ENCODE results near the gene NSD1.

NSD1 gene

GRCh38 chr5:177295924-177296323 is 162.4 kb downstream of the NSD1 start:
- no peak for DNase-seq (ENCODE audit: low read depth, low spot score)

GRCh38 chr5:177296581-177296980 is 163.0 kb downstream of the NSD1 start:
- no peak overlapping the region for H3K4me3 ChIP-seq (ENCODE audit: low read depth, low read length)
- TF ChIP-seq CTCF (IDR thresholded peaks at IDR 0.05; ENCODE audit: low read depth, low read length) = no peak
- no peak for DNase-seq (ENCODE audit: low read depth, low spot score)
- in situ Hi-C loops (cut with HindIII; ENCODE audit: low sequenced_read_pairs) = no loop called here

More at GRCh38 chr5:177295924-177296323, 162.4 kb downstream of the NSD1 start:
- TF ChIP-seq CTCF (IDR thresholded peaks at IDR 0.05; ENCODE audit: low read depth, low read length) = no peak
- in situ Hi-C loops (cut with HindIII; ENCODE audit: low sequenced_read_pairs) = no loop called here
- H3K4me3 ChIP-seq (ENCODE audit: low read depth, low read length) = no peak overlapping the region

- H3K4me3 ChIP-seq (ENCODE audit: low read depth, low read length) = no peak overlapping the region
- in situ Hi-C loops (cut with HindIII; ENCODE audit: low sequenced_read_pairs) = no loop called here
- DNase-seq (ENCODE audit: low read depth, low spot score) = no peak
- TF ChIP-seq CTCF (IDR thresholded peaks at IDR 0.05; ENCODE audit: low read depth, low read length) = no peak
Observed at GRCh38 chr5:177297922-177298321, 164.3 kb downstream of the NSD1 start.

GRCh38 chr5:177299697-177300096 is 166.1 kb downstream of the NSD1 start:
- no peak overlapping the region for H3K4me3 ChIP-seq (ENCODE audit: low read depth, low read length)
- in situ Hi-C loops (cut with HindIII; ENCODE audit: low sequenced_read_pairs) = no loop called here
- no peak for DNase-seq (ENCODE audit: low read depth, low spot score)
- no peak for TF ChIP-seq CTCF (IDR thresholded peaks at IDR 0.05; ENCODE audit: low read depth, low read length)

- peak; percentile 82 for DNase-seq (ENCODE audit: low read depth, low spot score)
- peak; percentile 44 for TF ChIP-seq CTCF (IDR thresholded peaks at IDR 0.05; ENCODE audit: low read depth, low read length)
- in situ Hi-C loops (cut with HindIII; ENCODE audit: low sequenced_read_pairs) = no loop called here
- no peak overlapping the region for H3K4me3 ChIP-seq (ENCODE audit: low read depth, low read length)
Observed at GRCh38 chr5:177300236-177300880, 166.8 kb downstream of the NSD1 start.

GRCh38 chr5:177300951-177301350 is 167.4 kb downstream of the NSD1 start:
- in situ Hi-C loops (cut with HindIII; ENCODE audit: low sequenced_read_pairs) = no loop called here
- TF ChIP-seq CTCF (IDR thresholded peaks at IDR 0.05; ENCODE audit: low read depth, low read length) = no peak
- no peak overlapping the region for H3K4me3 ChIP-seq (ENCODE audit: low read depth, low read length)
- DNase-seq (ENCODE audit: low read depth, low spot score) = no peak

Data from astrocyte of the spinal cord (primary cell).